HEK293T (cell line): ENCODE measurements around the gene ART5.

Experiments
- FOXM1 ChIP-seq: fragments of 450-650 bp; IDR thresholded peaks from 2 replicates; pipeline ENCODE4 v1.6.1; 2017; ENCODE audit warnings: mild to moderate bottlenecking, borderline replicate concordance
- SP1 ChIP-seq: fragments of 450-650 bp; IDR thresholded peaks from 2 replicates; pipeline ENCODE4 v1.6.1; 2017
- TF ChIP-seq, protein P1 (sequence below): fragments of 450-650 bp; IDR thresholded peaks from 2 replicates; pipeline ENCODE4 v1.6.1; 2016

DNA sequence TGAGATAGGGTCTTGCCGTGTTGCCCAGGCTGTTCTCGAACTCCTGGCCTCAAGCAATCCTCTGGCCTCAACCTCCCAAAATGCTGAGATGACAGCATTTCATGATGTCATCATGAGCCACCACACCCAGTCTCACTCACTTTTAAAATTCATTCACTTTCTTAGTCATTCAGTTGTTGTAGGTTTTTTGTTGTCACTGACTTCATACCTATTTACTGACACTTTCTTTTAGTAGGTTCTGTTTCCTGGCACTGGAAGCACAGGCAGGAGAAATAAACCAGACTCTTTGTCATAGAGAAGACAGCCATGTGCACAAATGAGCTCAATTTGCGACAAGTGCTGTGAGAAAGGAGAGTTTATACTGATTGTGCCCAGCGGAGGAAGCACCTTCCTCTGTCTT is 10.5 kb downstream of the ART5 start:
- TF ChIP-seq, protein P1, sequence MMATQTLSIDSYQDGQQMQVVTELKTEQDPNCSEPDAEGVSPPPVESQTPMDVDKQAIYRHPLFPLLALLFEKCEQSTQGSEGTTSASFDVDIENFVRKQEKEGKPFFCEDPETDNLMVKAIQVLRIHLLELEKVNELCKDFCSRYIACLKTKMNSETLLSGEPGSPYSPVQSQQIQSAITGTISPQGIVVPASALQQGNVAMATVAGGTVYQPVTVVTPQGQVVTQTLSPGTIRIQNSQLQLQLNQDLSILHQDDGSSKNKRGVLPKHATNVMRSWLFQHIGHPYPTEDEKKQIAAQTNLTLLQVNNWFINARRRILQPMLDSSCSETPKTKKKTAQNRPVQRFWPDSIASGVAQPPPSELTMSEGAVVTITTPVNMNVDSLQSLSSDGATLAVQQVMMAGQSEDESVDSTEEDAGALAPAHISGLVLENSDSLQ, result no peak
- TF ChIP-seq FOXM1, result no peak
- no peak for TF ChIP-seq SP1
